OCI-LY7 (cell line): Measurements from ENCODE around the gene SARS2. TPM values are rescaled to one million over a fixed set of nuclear protein-coding genes. Genes with fewer than 3 reads are reported as not detected.

Source experiments
- BruUV-seq: library from RNA; stranded (reverse); fragments of 400-500 nt; replicated peaks from 2 replicates; lab custom pipeline; 2021; lab: Mats Ljungman, UMichigan
- CTCF ChIA-PET: fragments of 300-600 bp; sonication (Branson Sonifier 250); formaldehyde crosslinking; loops from one replicate; lab custom pipeline; 2022; ENCODE audit warnings: antibody characterized with exemption; ENCODE audit not compliant: unreplicated experiment; lab: Charles Lee
- POLR2A ChIA-PET: fragments of 300-600 bp; sonication (Branson Sonifier 250); formaldehyde crosslinking; loops from one replicate; lab custom pipeline; 2022; ENCODE audit warnings: antibody characterized with exemption; lab: Charles Lee
- DNase-seq: peaks from one replicate; pipeline ENCODE4 v3.0.0-alpha.2; 2015; ENCODE audit warnings: low spot score
- H2AFZ ChIP-seq: fragments of 200-600 bp; sonication (generic), shearing (Covaris generic); 2 replicates; pipeline ENCODE4 v1.6.1; 2014; ENCODE audit warnings: mild to moderate bottlenecking, antibody characterized with exemption, low read length, moderate library complexity
- H3K27ac ChIP-seq: fragments of 200-600 bp; sonication (generic); 2 replicates; pipeline ENCODE4 v1.5.1; 2014; ENCODE audit warnings: mixed run types, low read depth, mild to moderate bottlenecking, moderate library complexity, low read length, inconsistent platforms; ENCODE audit not compliant: poor library complexity, severe bottlenecking
- H3K36me3 ChIP-seq: fragments of 200-600 bp; sonication (generic); 2 replicates; pipeline ENCODE4 v1.6.1; 2014; ENCODE audit warnings: mild to moderate bottlenecking, antibody characterized with exemption, low read length, moderate library complexity, mixed read lengths; ENCODE audit not compliant: insufficient read depth
- H3K4me1 ChIP-seq: fragments of 200-600 bp; sonication (generic); 2 replicates; pipeline ENCODE4 v1.5.1; 2014; ENCODE audit warnings: mild to moderate bottlenecking, low read length; ENCODE audit not compliant: insufficient read depth, poor library complexity, severe bottlenecking
- H3K4me2 ChIP-seq: fragments of 200-600 bp; sonication (generic); 2 replicates; pipeline ENCODE4 v1.6.1; 2014; ENCODE audit warnings: mild to moderate bottlenecking, low read length
- H3K4me3 ChIP-seq: fragments of 200-600 bp; sonication (generic); 2 replicates; pipeline ENCODE4 v1.5.1; 2014; ENCODE audit warnings: mild to moderate bottlenecking, low read depth, low read length; ENCODE audit not compliant: poor library complexity, severe bottlenecking
- H3K79me2 ChIP-seq: fragments of 200-600 bp; sonication (generic); 2 replicates; pipeline ENCODE4 v1.6.1; 2016; ENCODE audit warnings: low read depth, mild to moderate bottlenecking, low read length, moderate library complexity, mixed read lengths; ENCODE audit not compliant: insufficient read depth
- H3K9me2 ChIP-seq: fragments of 200-600 bp; sonication (generic); 2 replicates; pipeline ENCODE4 v1.6.1; 2016; ENCODE audit warnings: mild to moderate bottlenecking, low read length, mixed read lengths; ENCODE audit not compliant: insufficient read depth
- H3K9me3 ChIP-seq: fragments of 200-600 bp; sonication (generic); 2 replicates; pipeline ENCODE4 v1.6.1; 2014; ENCODE audit warnings: mild to moderate bottlenecking, mixed run types, low read length, mixed read lengths
- H4K20me1 ChIP-seq: fragments of 200-600 bp; sonication (generic); 2 replicates; pipeline ENCODE4 v1.6.1; 2014; ENCODE audit warnings: mild to moderate bottlenecking, antibody characterized with exemption, low read length, moderate library complexity, mixed read lengths; ENCODE audit not compliant: insufficient read depth
- CTCF ChIP-seq: fragments of 200-600 bp; sonication (generic); conservative IDR thresholded peaks from 2 replicates; pipeline ENCODE4 v1.5.1; 2014; ENCODE audit warnings: mild to moderate bottlenecking, antibody characterized with exemption, low read length, moderate library complexity, mixed read lengths
- EZH2phosphoT487 ChIP-seq: fragments of 200-600 bp; sonication (generic); IDR thresholded peaks from 2 replicates; pipeline ENCODE4 v1.6.1; 2018; ENCODE audit warnings: low read depth, borderline replicate concordance, mild to moderate bottlenecking, mixed run types, antibody characterized with exemption, low read length, moderate library complexity, mixed read lengths
- intact Hi-C: fragments of 100-400 bp; cut with micrococcal nuclease; formaldehyde crosslinking; loops from one replicate; pipeline ENCODE4 v1.10.0; 2022; ENCODE audit not compliant: unreplicated experiment
- total RNA-seq, 2 experiments: library from RNA; depleted of rRNA in 1 of 2; stranded (reverse); fragments of >200 nt in 1 of 2; shearing (Covaris generic) in 1 of 2; gene quantifications; 2 replicates each; pipeline ENCODE4 v1.2.3, GENCODE V29; 2014 to 2022

Gene SARS2
- total RNA-seq, 2 experiments from 2014 or later = 37.7 to 52.8 TPM

- no peaks in the 10 kb centered on the region for H3K4me1 ChIP-seq
- H3K79me2 ChIP-seq = no peaks in the 10 kb centered on the region
- H3K9me2 ChIP-seq = no peaks in the 10 kb centered on the region
- no TSS peak for BruUV-seq
- peaks cover 23% of the 10 kb centered on the region for H3K36me3 ChIP-seq
- H3K27ac ChIP-seq = no peak overlapping the region
- no peak for DNase-seq
- intact Hi-C loops = no loop called here
- TF ChIP-seq CTCF (no peak), EZH2phosphoT487 (no peak)
- no peaks in the 10 kb centered on the region for H3K9me3 ChIP-seq
- H4K20me1 ChIP-seq = no peaks in the 10 kb centered on the region
- CTCF ChIA-PET = no interaction called here
- H2AFZ ChIP-seq = no peak overlapping the region
- H3K4me2 ChIP-seq = no peak overlapping the region
- POLR2A ChIA-PET = no interaction called here
- H3K4me3 ChIP-seq = no peak overlapping the region
Observed at GRCh38 chr19:38910488-38910887, 20.1 kb downstream of the SARS2 start.

- H3K9me2 ChIP-seq = no peaks in the 10 kb centered on the region
- ChIA-PET CTCF (no interaction called here), POLR2A (no interaction called here)
- DNase-seq = no peak
- H3K4me3 ChIP-seq = no peak overlapping the region
- no peaks in the 10 kb centered on the region for H3K79me2 ChIP-seq
- H3K4me1 ChIP-seq = no peaks in the 10 kb centered on the region
- no peak for TF ChIP-seq EZH2phosphoT487
- no peak for TF ChIP-seq CTCF
- intact Hi-C loops = no loop called here
- BruUV-seq = no TSS peak
- H3K27ac ChIP-seq = no peak overlapping the region
- no peaks in the 10 kb centered on the region for H3K9me3 ChIP-seq
- no peaks in the 10 kb centered on the region for H4K20me1 ChIP-seq
- H2AFZ ChIP-seq = no peak overlapping the region
- H3K4me2 ChIP-seq = no peak overlapping the region
- H3K36me3 ChIP-seq = peaks cover 26% of the 10 kb centered on the region
Observed at GRCh38 chr19:38908911-38909310, 21.7 kb downstream of the SARS2 start.

- TF ChIP-seq CTCF (no peak), EZH2phosphoT487 (no peak)
- no peaks in the 10 kb centered on the region for H3K79me2 ChIP-seq
- peaks cover 26% of the 10 kb centered on the region for H3K36me3 ChIP-seq
- H3K9me3 ChIP-seq = no peaks in the 10 kb centered on the region
- no peaks in the 10 kb centered on the region for H3K4me1 ChIP-seq
- ChIA-PET CTCF (no interaction called here), POLR2A (no interaction called here)
- DNase-seq = no peak
- no peak overlapping the region for H3K4me3 ChIP-seq
- intact Hi-C loops = no loop called here
- BruUV-seq = no TSS peak
- no peaks in the 10 kb centered on the region for H4K20me1 ChIP-seq
- no peak overlapping the region for H3K27ac ChIP-seq
- no peak overlapping the region for H3K4me2 ChIP-seq
- no peak overlapping the region for H2AFZ ChIP-seq
- no peaks in the 10 kb centered on the region for H3K9me2 ChIP-seq
Observed at GRCh38 chr19:38907670-38908069, 22.9 kb downstream of the SARS2 start.
